SK-N-SH (cell line): ENCODE data around the gene ANP32A. TPM values are rescaled to one million over a fixed set of nuclear protein-coding genes. Genes with fewer than 3 reads are reported as not detected.

ENCODE experiments used
- CTCF ChIA-PET: fragments of 300-600, 350-600 bp; formaldehyde crosslinking; extraction: SDS; loops from one replicate; lab custom pipeline; 2021; lab: Yijun Ruan, JAX
- POLR2A ChIA-PET: fragments of 350-600 bp; sonication (Branson Sonifier 250); formaldehyde crosslinking; extraction: SDS; loops from one replicate; lab custom pipeline; 2020; ENCODE audit warnings: antibody characterized with exemption, inconsistent platforms; lab: Yijun Ruan, JAX
- DNase-seq: peaks from one replicate; pipeline ENCODE4 v3.0.0; 2012
- H2AFZ ChIP-seq: fragments of 200-600 bp; sonication (generic); 2 replicates; pipeline ENCODE4 v1.8.1; 2016; ENCODE audit warnings: antibody characterized with exemption, mild to moderate bottlenecking, low read depth
- H3F3A ChIP-seq: fragments of 200-600 bp; sonication (generic); replicated peaks from 2 replicates; pipeline ENCODE3; 2016; ENCODE audit warnings: antibody characterized with exemption, mild to moderate bottlenecking; ENCODE audit not compliant: insufficient read depth
- H3K27ac ChIP-seq, 2 experiments: fragments of 200-500 bp in 1 of 2; fragments of 200-600 bp in 1 of 2; sonication (Bioruptor generic) in 1 of 2; sonication (generic), shearing (Covaris generic) in 1 of 2; 2 replicates each; pipeline versions ENCODE4 v1.5.1 to v1.6.1; 2014 to 2016; ENCODE audit warnings: low read depth in 2 of 2, inconsistent platforms in 1 of 2, low read length in 1 of 2, mild to moderate bottlenecking in 1 of 2, mixed read lengths in 1 of 2
- H3K27me3 ChIP-seq: fragments of 200-600 bp; sonication (generic), shearing (Covaris generic); 2 replicates; pipeline ENCODE4 v1.6.1; 2016; ENCODE audit warnings: mixed run types; ENCODE audit not compliant: insufficient read depth
- H3K36me3 ChIP-seq, 2 experiments: fragments of 200-500 bp in 1 of 2; fragments of 200-600 bp in 1 of 2; sonication (Bioruptor generic) in 1 of 2; sonication (generic) in 1 of 2; replicated peaks in 1 of 2; 2 replicates each; pipeline versions ENCODE3 to v1.5.1; 2014 to 2016; ENCODE audit warnings: low read length in 1 of 2, mild to moderate bottlenecking in 1 of 2; ENCODE audit not compliant: insufficient read depth in 2 of 2, control insufficient read depth in 1 of 2
- H3K4me1 ChIP-seq, 2 experiments: fragments of 200-500 bp in 1 of 2; fragments of 200-600 bp in 1 of 2; sonication (Bioruptor generic) in 1 of 2; sonication (generic), shearing (Covaris generic) in 1 of 2; 2 replicates each; pipeline versions ENCODE4 v1.5.1 to v1.6.1; 2014 to 2016; ENCODE audit warnings: low read depth in 1 of 2, low read length in 1 of 2, mixed run types in 1 of 2; ENCODE audit not compliant: insufficient read depth in 2 of 2, control insufficient read depth in 1 of 2
- H3K4me2 ChIP-seq: fragments of 200-600 bp; sonication (generic), shearing (Covaris generic); 2 replicates; pipeline ENCODE4 v1.6.1; 2017; ENCODE audit warnings: mixed run types
- H3K4me3 ChIP-seq, 2 experiments: fragments of 200-500 bp in 1 of 2; fragments of 200-600 bp in 1 of 2; sonication (Bioruptor generic) in 1 of 2; sonication (generic), shearing (Covaris generic) in 1 of 2; 2 replicates each; pipeline versions ENCODE4 v1.5.1 to v1.8.1; 2014 to 2016; ENCODE audit warnings: low read depth in 2 of 2, inconsistent platforms in 1 of 2, low read length in 1 of 2, mild to moderate bottlenecking in 1 of 2, mixed read lengths in 1 of 2, moderate library complexity in 1 of 2
- H3K79me2 ChIP-seq: fragments of 200-600 bp; sonication (generic); 2 replicates; pipeline ENCODE4 v1.8.1; 2017; ENCODE audit warnings: mild to moderate bottlenecking; ENCODE audit not compliant: insufficient read depth
- H3K9ac ChIP-seq: fragments of 200-600 bp; sonication (generic); 2 replicates; pipeline ENCODE4 v1.6.1; 2017; ENCODE audit warnings: mixed run types
- H3K9me2 ChIP-seq: fragments of 200-600 bp; sonication (generic); 2 replicates; pipeline ENCODE4 v1.6.1; 2017; ENCODE audit warnings: mixed run types
- H3K9me3 ChIP-seq: fragments of 200-600 bp; sonication (generic); 2 replicates; pipeline ENCODE4 v1.6.1; 2017; ENCODE audit warnings: mixed run types, mild to moderate bottlenecking, moderate library complexity
- H4K20me1 ChIP-seq: fragments of 200-600 bp; sonication (generic); 2 replicates; pipeline ENCODE4 v1.6.1; 2017; ENCODE audit warnings: mild to moderate bottlenecking, mixed run types; ENCODE audit not compliant: insufficient read depth
- CHD2 ChIP-seq: fragments of 150-350 bp; IDR thresholded peaks from 2 replicates; pipeline ENCODE4 v1.6.1; 2018; ENCODE audit warnings: low read length; ENCODE audit not compliant: partially characterized antibody
- EZH2phosphoT487 ChIP-seq: fragments of 200-600 bp; sonication (generic); IDR thresholded peaks from 2 replicates; pipeline ENCODE4 v1.6.1; 2017; ENCODE audit warnings: low read depth, mixed run types, mild to moderate bottlenecking, antibody characterized with exemption, moderate library complexity, borderline replicate concordance
- JUND ChIP-seq: IDR thresholded peaks from 2 replicates; pipeline ENCODE4 v1.4.0; 2012
- MXI1 ChIP-seq: IDR thresholded peaks from 2 replicates; pipeline ENCODE4 v1.6.1; 2012; ENCODE audit warnings: mild to moderate bottlenecking, low read depth, low read length, improper control_type of control experiment
- NRF1 ChIP-seq: IDR thresholded peaks from 2 replicates; pipeline ENCODE4 v1.6.1; 2012; ENCODE audit warnings: low read depth, mild to moderate bottlenecking, low read length
- POLR2AphosphoS5 ChIP-seq: IDR thresholded peaks from 2 replicates; pipeline ENCODE4 v1.6.1; 2012; ENCODE audit warnings: low read depth, low read length
- RCOR1 ChIP-seq: fragments of 150-350 bp; IDR thresholded peaks from 2 replicates; pipeline ENCODE4 v1.6.1; 2017; ENCODE audit warnings: antibody characterized with exemption, low read length
- RFX5 ChIP-seq: IDR thresholded peaks from 2 replicates; pipeline ENCODE4 v1.6.1; 2012; ENCODE audit warnings: mild to moderate bottlenecking, improper control_type of control experiment, low read length
- WGBS: methylation state at CpG from one replicate; pipeline ENCODE4 v1.1.6; 2017; ENCODE audit warnings: low lambda C conversion rate; 5-methylcytosine and 5-hydroxymethylcytosine counted together
- polyA plus RNA-seq, 3 experiments: library from polyadenylated mRNA; depleted of rRNA; stranded (reverse); fragments of >200 nt; gene quantifications; 2 replicates each; pipeline ENCODE4 v1.2.3, GENCODE V29; 2012
- TF ChIP-seq, protein P1 (sequence below): IDR thresholded peaks from 2 replicates; pipeline ENCODE4; 2012
- TF ChIP-seq, protein P2 (sequence below): fragments of 150-350 bp; IDR thresholded peaks from 2 replicates; pipeline ENCODE4 v1.6.1; 2017; ENCODE audit warnings: antibody characterized with exemption, low read length, low read depth, borderline replicate concordance
- TF ChIP-seq, protein P3 (sequence below): fragments of 200-600 bp; sonication (generic); IDR thresholded peaks from 2 replicates; pipeline ENCODE4 v1.6.1; 2017; ENCODE audit warnings: antibody characterized with exemption, mild to moderate bottlenecking, moderate library complexity
- TF ChIP-seq, protein P4 (sequence below): IDR thresholded peaks from 2 replicates; pipeline ENCODE4 v1.6.1; 2012; ENCODE audit warnings: mild to moderate bottlenecking, low read depth, low read length, moderate library complexity
- TF ChIP-seq, protein P5 (sequence below): IDR thresholded peaks from 2 replicates; pipeline ENCODE4 v1.4.0; 2012; ENCODE audit warnings: low read depth
- TF ChIP-seq, protein P6 (sequence below): IDR thresholded peaks from 2 replicates; pipeline ENCODE4 v1.4.0; 2012; ENCODE audit warnings: low read depth, borderline replicate concordance
- TF ChIP-seq, protein P7 (sequence below): fragments of 150-350 bp; IDR thresholded peaks from 2 replicates; pipeline ENCODE4 v1.6.1; 2016; ENCODE audit warnings: mild to moderate bottlenecking, low read depth, low read length

ANP32A gene
- polyA plus RNA-seq, 1 of the 3 experiments (the other 2 are of a cell fraction) = 58.4 TPM

DNA sequence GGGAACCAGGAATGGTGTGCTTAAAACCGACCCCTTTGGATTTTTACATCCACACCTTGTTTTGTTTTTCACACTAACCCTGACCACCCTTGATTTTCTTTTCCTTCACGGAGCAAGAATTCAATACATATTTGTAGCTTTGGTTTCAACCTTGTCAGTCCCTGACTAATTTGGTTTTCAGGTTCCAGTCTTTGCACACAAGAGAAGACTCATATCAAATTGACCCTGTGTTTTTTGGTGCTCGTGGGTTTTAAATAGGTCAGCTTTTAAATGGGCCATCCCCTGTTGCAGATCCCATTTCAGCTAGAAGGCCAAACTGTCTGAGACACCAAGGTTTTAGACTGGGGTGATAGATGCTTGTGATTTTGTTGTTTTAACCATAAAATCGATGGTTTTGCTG is 26.4 kb downstream of the ANP32A start:
- Histone ChIP-seq H3K4me1 (peaks cover 0 to 23% of the 10 kb centered on the region in 2 experiments; a peak in 2 of 4 replicates), H3K4me3 (no peak overlapping the region), H3K9me3 (no peaks in the 10 kb centered on the region), H3K9me2 (no peaks in the 10 kb centered on the region), H3K27me3 (no peaks in the 10 kb centered on the region), H3K4me2 (no peak overlapping the region), H3F3A (no peaks in the 10 kb centered on the region), H3K79me2 (peaks cover 85% of the 10 kb centered on the region), H2AFZ (no peak overlapping the region), H3K9ac (no peak overlapping the region), H4K20me1 (peaks cover 78% of the 10 kb centered on the region), H3K27ac (no peak overlapping the region; a peak in 1 of 4 replicates), H3K36me3 (peaks cover 0 to 6% of the 10 kb centered on the region in 2 experiments)
- ChIA-PET CTCF (interaction anchor here (1.3 to 2.1 kb wide), 3 partner anchors 9 to 240 kb away, joined by 3 to 5 read pairs (median 4); no protein-coding TSS in a partner anchor), POLR2A (interaction anchor here (0.7 kb wide), 1 partner anchor 82 kb away, joined by 3 read pairs; no protein-coding TSS in a partner anchor)
- 85% methylated on average over 4 of the region's 4 CpGs for WGBS
- TF ChIP-seq POLR2AphosphoS5 = no peak
- TF ChIP-seq, protein P1, sequence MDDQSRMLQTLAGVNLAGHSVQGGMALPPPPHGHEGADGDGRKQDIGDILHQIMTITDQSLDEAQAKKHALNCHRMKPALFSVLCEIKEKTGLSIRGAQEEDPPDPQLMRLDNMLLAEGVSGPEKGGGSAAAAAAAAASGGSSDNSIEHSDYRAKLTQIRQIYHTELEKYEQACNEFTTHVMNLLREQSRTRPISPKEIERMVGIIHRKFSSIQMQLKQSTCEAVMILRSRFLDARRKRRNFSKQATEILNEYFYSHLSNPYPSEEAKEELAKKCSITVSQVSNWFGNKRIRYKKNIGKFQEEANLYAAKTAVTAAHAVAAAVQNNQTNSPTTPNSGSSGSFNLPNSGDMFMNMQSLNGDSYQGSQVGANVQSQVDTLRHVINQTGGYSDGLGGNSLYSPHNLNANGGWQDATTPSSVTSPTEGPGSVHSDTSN = no peak
- no peak for TF ChIP-seq RCOR1
- no peak for TF ChIP-seq MXI1
- TF ChIP-seq EZH2phosphoT487 = no peak
- TF ChIP-seq, protein P2, sequence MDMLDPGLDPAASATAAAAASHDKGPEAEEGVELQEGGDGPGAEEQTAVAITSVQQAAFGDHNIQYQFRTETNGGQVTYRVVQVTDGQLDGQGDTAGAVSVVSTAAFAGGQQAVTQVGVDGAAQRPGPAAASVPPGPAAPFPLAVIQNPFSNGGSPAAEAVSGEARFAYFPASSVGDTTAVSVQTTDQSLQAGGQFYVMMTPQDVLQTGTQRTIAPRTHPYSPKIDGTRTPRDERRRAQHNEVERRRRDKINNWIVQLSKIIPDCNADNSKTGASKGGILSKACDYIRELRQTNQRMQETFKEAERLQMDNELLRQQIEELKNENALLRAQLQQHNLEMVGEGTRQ = no peak
- TF ChIP-seq, protein P3, sequence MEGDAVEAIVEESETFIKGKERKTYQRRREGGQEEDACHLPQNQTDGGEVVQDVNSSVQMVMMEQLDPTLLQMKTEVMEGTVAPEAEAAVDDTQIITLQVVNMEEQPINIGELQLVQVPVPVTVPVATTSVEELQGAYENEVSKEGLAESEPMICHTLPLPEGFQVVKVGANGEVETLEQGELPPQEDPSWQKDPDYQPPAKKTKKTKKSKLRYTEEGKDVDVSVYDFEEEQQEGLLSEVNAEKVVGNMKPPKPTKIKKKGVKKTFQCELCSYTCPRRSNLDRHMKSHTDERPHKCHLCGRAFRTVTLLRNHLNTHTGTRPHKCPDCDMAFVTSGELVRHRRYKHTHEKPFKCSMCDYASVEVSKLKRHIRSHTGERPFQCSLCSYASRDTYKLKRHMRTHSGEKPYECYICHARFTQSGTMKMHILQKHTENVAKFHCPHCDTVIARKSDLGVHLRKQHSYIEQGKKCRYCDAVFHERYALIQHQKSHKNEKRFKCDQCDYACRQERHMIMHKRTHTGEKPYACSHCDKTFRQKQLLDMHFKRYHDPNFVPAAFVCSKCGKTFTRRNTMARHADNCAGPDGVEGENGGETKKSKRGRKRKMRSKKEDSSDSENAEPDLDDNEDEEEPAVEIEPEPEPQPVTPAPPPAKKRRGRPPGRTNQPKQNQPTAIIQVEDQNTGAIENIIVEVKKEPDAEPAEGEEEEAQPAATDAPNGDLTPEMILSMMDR = no peak
- no peak for TF ChIP-seq JUND
- no peak for TF ChIP-seq RFX5
- TF ChIP-seq, protein P4, sequence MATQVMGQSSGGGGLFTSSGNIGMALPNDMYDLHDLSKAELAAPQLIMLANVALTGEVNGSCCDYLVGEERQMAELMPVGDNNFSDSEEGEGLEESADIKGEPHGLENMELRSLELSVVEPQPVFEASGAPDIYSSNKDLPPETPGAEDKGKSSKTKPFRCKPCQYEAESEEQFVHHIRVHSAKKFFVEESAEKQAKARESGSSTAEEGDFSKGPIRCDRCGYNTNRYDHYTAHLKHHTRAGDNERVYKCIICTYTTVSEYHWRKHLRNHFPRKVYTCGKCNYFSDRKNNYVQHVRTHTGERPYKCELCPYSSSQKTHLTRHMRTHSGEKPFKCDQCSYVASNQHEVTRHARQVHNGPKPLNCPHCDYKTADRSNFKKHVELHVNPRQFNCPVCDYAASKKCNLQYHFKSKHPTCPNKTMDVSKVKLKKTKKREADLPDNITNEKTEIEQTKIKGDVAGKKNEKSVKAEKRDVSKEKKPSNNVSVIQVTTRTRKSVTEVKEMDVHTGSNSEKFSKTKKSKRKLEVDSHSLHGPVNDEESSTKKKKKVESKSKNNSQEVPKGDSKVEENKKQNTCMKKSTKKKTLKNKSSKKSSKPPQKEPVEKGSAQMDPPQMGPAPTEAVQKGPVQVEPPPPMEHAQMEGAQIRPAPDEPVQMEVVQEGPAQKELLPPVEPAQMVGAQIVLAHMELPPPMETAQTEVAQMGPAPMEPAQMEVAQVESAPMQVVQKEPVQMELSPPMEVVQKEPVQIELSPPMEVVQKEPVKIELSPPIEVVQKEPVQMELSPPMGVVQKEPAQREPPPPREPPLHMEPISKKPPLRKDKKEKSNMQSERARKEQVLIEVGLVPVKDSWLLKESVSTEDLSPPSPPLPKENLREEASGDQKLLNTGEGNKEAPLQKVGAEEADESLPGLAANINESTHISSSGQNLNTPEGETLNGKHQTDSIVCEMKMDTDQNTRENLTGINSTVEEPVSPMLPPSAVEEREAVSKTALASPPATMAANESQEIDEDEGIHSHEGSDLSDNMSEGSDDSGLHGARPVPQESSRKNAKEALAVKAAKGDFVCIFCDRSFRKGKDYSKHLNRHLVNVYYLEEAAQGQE = no peak
- TF ChIP-seq, protein P5, sequence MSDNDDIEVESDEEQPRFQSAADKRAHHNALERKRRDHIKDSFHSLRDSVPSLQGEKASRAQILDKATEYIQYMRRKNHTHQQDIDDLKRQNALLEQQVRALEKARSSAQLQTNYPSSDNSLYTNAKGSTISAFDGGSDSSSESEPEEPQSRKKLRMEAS = no peak
- TF ChIP-seq, protein P6, sequence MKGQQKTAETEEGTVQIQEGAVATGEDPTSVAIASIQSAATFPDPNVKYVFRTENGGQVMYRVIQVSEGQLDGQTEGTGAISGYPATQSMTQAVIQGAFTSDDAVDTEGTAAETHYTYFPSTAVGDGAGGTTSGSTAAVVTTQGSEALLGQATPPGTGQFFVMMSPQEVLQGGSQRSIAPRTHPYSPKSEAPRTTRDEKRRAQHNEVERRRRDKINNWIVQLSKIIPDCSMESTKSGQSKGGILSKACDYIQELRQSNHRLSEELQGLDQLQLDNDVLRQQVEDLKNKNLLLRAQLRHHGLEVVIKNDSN = no peak
- TF ChIP-seq CHD2 = no peak
- TF ChIP-seq NRF1 = no peak
- TF ChIP-seq, protein P7, sequence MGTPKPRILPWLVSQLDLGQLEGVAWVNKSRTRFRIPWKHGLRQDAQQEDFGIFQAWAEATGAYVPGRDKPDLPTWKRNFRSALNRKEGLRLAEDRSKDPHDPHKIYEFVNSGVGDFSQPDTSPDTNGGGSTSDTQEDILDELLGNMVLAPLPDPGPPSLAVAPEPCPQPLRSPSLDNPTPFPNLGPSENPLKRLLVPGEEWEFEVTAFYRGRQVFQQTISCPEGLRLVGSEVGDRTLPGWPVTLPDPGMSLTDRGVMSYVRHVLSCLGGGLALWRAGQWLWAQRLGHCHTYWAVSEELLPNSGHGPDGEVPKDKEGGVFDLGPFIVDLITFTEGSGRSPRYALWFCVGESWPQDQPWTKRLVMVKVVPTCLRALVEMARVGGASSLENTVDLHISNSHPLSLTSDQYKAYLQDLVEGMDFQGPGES = no peak
- DNase-seq = no peak
